Keratinocyte (primary cell): ENCODE measurements around the gene DEFB132. TPM values are rescaled to one million over a fixed set of nuclear protein-coding genes. Genes with fewer than 3 reads are reported as not detected.

Source experiments
- DNase-seq: peaks from one replicate; pipeline ENCODE4 v3.0.0-alpha.2; 2011; ENCODE audit warnings: low read depth, missing footprints, low spot score
- FAIRE-seq: peaks from 2 replicates; lab custom pipeline; 2011; peaks lifted over from hg19 to GRCh38; lab: Jason Lieb, UNC
- H2AFZ ChIP-seq: 2 replicates; pipeline ENCODE4 v1.6.0; 2012; ENCODE audit warnings: low read length, control low read depth, inconsistent platforms; ENCODE audit not compliant: control insufficient read depth
- H3K27ac ChIP-seq: 2 replicates; pipeline ENCODE4 v1.5.1; 2011; ENCODE audit warnings: low read length; ENCODE audit not compliant: control insufficient read depth, insufficient read depth
- H3K27me3 ChIP-seq: 3 replicates; pipeline ENCODE4 v1.6.0; 2011; ENCODE audit warnings: low read length; ENCODE audit not compliant: control insufficient read depth, insufficient read depth; ENCODE audit errors: extremely low read depth
- H3K36me3 ChIP-seq, 2 experiments: 2 replicates in 1 of 2; 3 replicates in 1 of 2; pipeline ENCODE4 v1.5.1; 2011; ENCODE audit warnings: low read length in 2 of 2, mild to moderate bottlenecking in 1 of 2; ENCODE audit not compliant: control insufficient read depth in 2 of 2, insufficient read depth in 2 of 2; ENCODE audit errors: extremely low read depth in 1 of 2
- H3K4me1 ChIP-seq: 3 replicates; pipeline ENCODE4 v1.5.1; 2011; ENCODE audit warnings: low read length; ENCODE audit not compliant: control insufficient read depth, insufficient read depth; ENCODE audit errors: extremely low read depth
- H3K4me2 ChIP-seq: 3 replicates; pipeline ENCODE4 v1.6.0; 2011; ENCODE audit warnings: low read depth, low read length; ENCODE audit not compliant: control insufficient read depth, insufficient read depth; ENCODE audit errors: extremely low read depth
- H3K4me3 ChIP-seq, 3 experiments: fragments of 200-600 bp in 1 of 3; sonication (generic) in 1 of 3; 2 replicates in 2 of 3; 3 replicates in 1 of 3; pipeline ENCODE4 v1.5.1; 2011 to 2016; ENCODE audit warnings: low read length in 3 of 3, mild to moderate bottlenecking in 3 of 3, control low read depth in 2 of 3, inconsistent platforms in 1 of 3, low read depth in 1 of 3, mixed read lengths in 1 of 3, mixed run types in 1 of 3, moderate library complexity in 1 of 3; ENCODE audit not compliant: control insufficient read depth in 2 of 3, insufficient read depth in 2 of 3; ENCODE audit errors: extremely low read depth in 1 of 3
- H3K79me2 ChIP-seq: 2 replicates; pipeline ENCODE4 v1.6.0; 2012; ENCODE audit warnings: low read length; ENCODE audit not compliant: control insufficient read depth, insufficient read depth
- H3K9ac ChIP-seq: 3 replicates; pipeline ENCODE4 v1.6.0; 2011; ENCODE audit warnings: low read length; ENCODE audit not compliant: control insufficient read depth, insufficient read depth; ENCODE audit errors: extremely low read depth
- H3K9me1 ChIP-seq: 3 replicates; pipeline ENCODE4 v1.6.0; 2011; ENCODE audit warnings: low read length; ENCODE audit not compliant: control insufficient read depth, insufficient read depth; ENCODE audit errors: extremely low read depth
- H3K9me3 ChIP-seq: 2 replicates; pipeline ENCODE4 v1.5.1; 2012; ENCODE audit warnings: low read depth, low read length; ENCODE audit not compliant: control insufficient read depth
- H4K20me1 ChIP-seq: 3 replicates; pipeline ENCODE4 v1.6.0; 2011; ENCODE audit warnings: low read length; ENCODE audit not compliant: control insufficient read depth, insufficient read depth; ENCODE audit errors: extremely low read depth
- CTCF ChIP-seq, 3 experiments: IDR thresholded peaks in 1 of 3; conservative IDR thresholded peaks in 1 of 3; optimal IDR thresholded peaks in 1 of 3; 2 replicates in 2 of 3; 3 replicates in 1 of 3; pipeline versions ENCODE3 to v1.5.1; 2011; ENCODE audit warnings: low read length in 3 of 3, mild to moderate bottlenecking in 3 of 3, moderate library complexity in 2 of 3, control low read depth in 1 of 3, inconsistent platforms in 1 of 3; ENCODE audit not compliant: insufficient read depth in 2 of 3; ENCODE audit errors: extremely low read depth in 1 of 3
- EZH2 ChIP-seq: IDR thresholded peaks from one replicate; pipeline ENCODE4 v1.6.1; 2012; ENCODE audit warnings: inconsistent platforms, mild to moderate bottlenecking, low read length, moderate library complexity
- dilution Hi-C: fragments of 300-500 bp; cut with MboI; formaldehyde crosslinking; loops from one replicate; pipeline ENCODE4 v1.7.0; 2020; ENCODE audit warnings: low sequenced_read_pairs; ENCODE audit not compliant: extremely low pct_ligation_motif_present
- polyA plus RNA-seq, 5 experiments: library from polyadenylated mRNA; depleted of rRNA in 3 of 5; stranded (reverse) in 3 of 5; stranded (forward) in 1 of 5; unstranded in 1 of 5; fragments of >200 nt; gene quantifications; 1 replicate in 1 of 5; 2 replicates in 3 of 5; 3 replicates in 1 of 5; pipeline versions ENCODE4 v1.2.1 to v1.2.3, GENCODE V29; 2011 to 2012; ENCODE audit warnings: missing spikeins in 2 of 5, low read depth in 1 of 5, low replicate concordance in 1 of 5

DEFB132 gene
- polyA plus RNA-seq, 1 donor (not counting 4 experiments of a cell fraction or from before 2014, with no cell fraction given) = not detected

- no peak for TF ChIP-seq EZH2
- TF ChIP-seq CTCF (optimal IDR thresholded peaks at IDR 0.05 in 1 of 3, IDR thresholded peaks at IDR 0.05 in 1 of 3, conservative IDR thresholded peaks at IDR 0.05 in 1 of 3; ENCODE audit: extremely low read depth in 1 of 3, insufficient read depth in 2 of 3, low read length in 3 of 3) = peak in 1 of 3 experiments; percentile 20
- H3K27ac ChIP-seq = peak within 1 kb of the TSS; percentile 76
- no peak for DNase-seq
- peak within 1 kb of the TSS; percentile 49 for H2AFZ ChIP-seq
- no peaks in the 10 kb centered on the region for H4K20me1 ChIP-seq
- FAIRE-seq = no peak
- H3K9ac ChIP-seq = peak within 1 kb of the TSS; percentile 88
- H3K27me3 ChIP-seq = no peaks in the 10 kb centered on the region
- H3K4me2 ChIP-seq = peak within 1 kb of the TSS; percentile 89
- H3K79me2 ChIP-seq = peaks cover 19% of the 10 kb centered on the region
- dilution Hi-C loops = no loop called here
- no peaks in the 10 kb centered on the region for H3K9me3 ChIP-seq
- H3K9me1 ChIP-seq = no peaks in the 10 kb centered on the region
- peaks cover 35% of the 10 kb centered on the region for H3K4me1 ChIP-seq
- peak within 1 kb of the TSS; percentile 61 to 73 (median 71) for H3K4me3 ChIP-seq
- H3K36me3 ChIP-seq = no peaks in the 10 kb centered on the region
Measured at GRCh38 chr20:297098-297924, 39.8 kb downstream of the DEFB132 start, which contains the start of gene ZCCHC3. TSS of gene ZCCHC3 (plus strand) at chr20:297570. CDS start at chr20:297587, 17 bp downstream.

GRCh38 chr20:297925-298775, 40.6 kb downstream of the DEFB132 start:
- Histone ChIP-seq H3K9ac (peak overlapping the region; percentile 88), H3K27me3 (no peaks in the 10 kb centered on the region), H2AFZ (peak overlapping the region; percentile 22), H3K27ac (peak overlapping the region; percentile 76), H3K9me3 (no peaks in the 10 kb centered on the region), H3K4me2 (peak overlapping the region; percentile 89), H4K20me1 (no peaks in the 10 kb centered on the region), H3K79me2 (peaks cover 19% of the 10 kb centered on the region), H3K9me1 (no peaks in the 10 kb centered on the region), H3K36me3 (no peaks in the 10 kb centered on the region), H3K4me3 (peak overlapping the region; percentile 61 to 73 (median 71)), H3K4me1 (peaks cover 35% of the 10 kb centered on the region)
- FAIRE-seq (no peak), DNase-seq (no peak)
- TF ChIP-seq EZH2 = no peak
- TF ChIP-seq CTCF (optimal IDR thresholded peaks at IDR 0.05 in 1 of 3, IDR thresholded peaks at IDR 0.05 in 1 of 3, conservative IDR thresholded peaks at IDR 0.05 in 1 of 3; ENCODE audit: extremely low read depth in 1 of 3, insufficient read depth in 2 of 3, low read length in 3 of 3) = no peak
- dilution Hi-C loops = no loop called here
